Gastroesophageal sphincter (tissue), 4 donors: ENCODE measurements around the gene STS. TPM values are rescaled to one million over a fixed set of nuclear protein-coding genes. Genes with fewer than 3 reads are reported as not detected.

Source experiments
- ATAC-seq: fragments of 150-250 bp; one replicate; pipeline ENCODE4 v1.9.1; 2016; ENCODE audit warnings: mild to moderate bottlenecking, moderate library complexity
- H3K27ac ChIP-seq, 4 donors: fragments of 200-600 bp; sonication (generic) in 3 of 4; 1 replicate in 3 of 4; 2 replicates in 1 of 4; pipeline ENCODE4 v1.5.1; 2016 to 2019
- H3K27me3 ChIP-seq: fragments of 200-600 bp; sonication (generic); one replicate; pipeline ENCODE4 v1.5.1; 2019
- H3K36me3 ChIP-seq, 2 donors: fragments of 200-600 bp; sonication (generic); one replicate each; pipeline ENCODE4 v1.5.1; 2019; ENCODE audit warnings: control low read depth in 1 of 2
- H3K4me1 ChIP-seq, 3 donors: fragments of 200-600 bp; sonication (generic); 1 replicate in 2 of 3; 2 replicates in 1 of 3; pipeline ENCODE4 v1.5.1; 2016 to 2019; ENCODE audit warnings: control low read depth in 2 of 3
- H3K4me3 ChIP-seq, 2 donors: fragments of 200-600 bp; sonication (generic); one replicate each; pipeline ENCODE4 v1.5.1; 2019; ENCODE audit warnings: mild to moderate bottlenecking in 1 of 2, moderate library complexity in 1 of 2
- H3K9me3 ChIP-seq, 3 donors: fragments of 200-600 bp; sonication (generic); one replicate each; pipeline ENCODE4 v1.5.1; 2017 to 2019; ENCODE audit warnings: control low read depth in 2 of 3
- EP300 ChIP-seq: sonication (generic); formaldehyde crosslinking; IDR thresholded peaks from one replicate; pipeline ENCODE4 v1.6.1; 2017; ENCODE audit warnings: antibody characterized with exemption, mild to moderate bottlenecking
- POLR2A ChIP-seq, 2 donors: fragments of 450-650 bp; IDR thresholded peaks; one replicate each; pipeline ENCODE4 v1.6.1; 2017; ENCODE audit warnings: antibody characterized with exemption in 2 of 2, mild to moderate bottlenecking in 2 of 2, moderate library complexity in 1 of 2
- POLR2AphosphoS5 ChIP-seq: sonication (generic); formaldehyde crosslinking; IDR thresholded peaks from one replicate; pipeline ENCODE4 v1.6.1; 2017; ENCODE audit warnings: antibody characterized with exemption
- WGBS, 2 donors: methylation state at CpG; one replicate each; pipeline ENCODE4 v1.1.5; 2018; ENCODE audit warnings: low coverage in 1 of 2; 5-methylcytosine and 5-hydroxymethylcytosine counted together
- total RNA-seq, 4 donors: library from RNA; depleted of rRNA; stranded (reverse); fragments of >200 nt; gene quantifications; one replicate each; pipeline ENCODE4 v1.1.0, GENCODE V29; 2016
- TF ChIP-seq, protein P1 (sequence below), 4 experiments: fragments of 200-600 bp in 2 of 4; fragments of 450-650 bp in 2 of 4; sonication (generic) in 1 of 4; IDR thresholded peaks; one replicate each; pipeline ENCODE4 v1.5.1; 2017 to 2019; ENCODE audit warnings: antibody characterized with exemption in 4 of 4, mild to moderate bottlenecking in 2 of 4, moderate library complexity in 2 of 4

Gene STS
- total RNA-seq, 4 donors from 2014 or later, result 4.0 to 9.3 (median 5.7) TPM

DNA sequence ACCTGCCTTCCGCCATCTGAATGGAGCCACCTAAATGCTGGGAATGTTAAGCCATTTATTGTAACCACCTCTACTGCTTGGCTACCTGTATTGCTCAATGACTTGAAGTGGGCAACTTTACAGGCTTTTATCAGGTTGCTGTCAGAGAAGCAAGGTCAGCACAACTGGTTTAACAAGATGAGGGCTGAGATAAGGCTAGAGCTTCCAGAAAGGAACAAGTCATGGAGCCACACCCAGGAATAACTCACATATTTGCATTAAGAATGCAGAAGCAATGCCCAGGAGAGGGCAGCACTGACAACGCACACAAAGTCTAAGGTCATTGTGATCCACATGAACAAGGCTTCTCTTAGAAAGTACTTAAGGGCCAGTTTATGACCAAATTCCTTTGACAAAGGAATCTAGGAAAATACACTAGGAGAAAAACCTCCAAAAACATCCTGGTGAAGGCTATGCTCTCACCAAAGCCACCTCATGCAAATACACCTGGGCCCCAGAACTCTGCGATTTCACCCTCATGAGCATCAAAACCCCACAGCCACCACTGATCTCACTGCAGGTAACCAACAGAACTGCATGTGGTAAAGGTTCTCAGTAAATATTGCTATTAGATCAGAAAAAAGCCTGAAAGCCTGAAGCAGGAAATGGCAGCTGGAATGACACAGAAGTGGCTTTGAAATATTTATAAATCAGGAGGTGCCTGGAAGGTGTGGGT is 15.0 kb upstream of the STS start:
- H3K27me3 ChIP-seq, result no peaks in the 10 kb centered on the region
- TF ChIP-seq, protein P1, sequence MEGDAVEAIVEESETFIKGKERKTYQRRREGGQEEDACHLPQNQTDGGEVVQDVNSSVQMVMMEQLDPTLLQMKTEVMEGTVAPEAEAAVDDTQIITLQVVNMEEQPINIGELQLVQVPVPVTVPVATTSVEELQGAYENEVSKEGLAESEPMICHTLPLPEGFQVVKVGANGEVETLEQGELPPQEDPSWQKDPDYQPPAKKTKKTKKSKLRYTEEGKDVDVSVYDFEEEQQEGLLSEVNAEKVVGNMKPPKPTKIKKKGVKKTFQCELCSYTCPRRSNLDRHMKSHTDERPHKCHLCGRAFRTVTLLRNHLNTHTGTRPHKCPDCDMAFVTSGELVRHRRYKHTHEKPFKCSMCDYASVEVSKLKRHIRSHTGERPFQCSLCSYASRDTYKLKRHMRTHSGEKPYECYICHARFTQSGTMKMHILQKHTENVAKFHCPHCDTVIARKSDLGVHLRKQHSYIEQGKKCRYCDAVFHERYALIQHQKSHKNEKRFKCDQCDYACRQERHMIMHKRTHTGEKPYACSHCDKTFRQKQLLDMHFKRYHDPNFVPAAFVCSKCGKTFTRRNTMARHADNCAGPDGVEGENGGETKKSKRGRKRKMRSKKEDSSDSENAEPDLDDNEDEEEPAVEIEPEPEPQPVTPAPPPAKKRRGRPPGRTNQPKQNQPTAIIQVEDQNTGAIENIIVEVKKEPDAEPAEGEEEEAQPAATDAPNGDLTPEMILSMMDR (IDR thresholded peaks at IDR 0.05), result no peak
- TF ChIP-seq POLR2AphosphoS5, result no peak
- TF ChIP-seq EP300, result no peak
- no peak for TF ChIP-seq POLR2A (IDR thresholded peaks at IDR 0.05)
- no peaks in the 10 kb centered on the region for H3K4me1 ChIP-seq
- peak overlapping the region in 3 of 4 donors; percentile 14 to 32 (median 19) for H3K27ac ChIP-seq
- ATAC-seq, result no peak
- 67 to 95% methylated on average over 1 to 3 of the region's 3 CpGs for WGBS, 2 donors
- no peak overlapping the region for H3K4me3 ChIP-seq
- H3K9me3 ChIP-seq, result no peaks in the 10 kb centered on the region
- H3K36me3 ChIP-seq, result no peaks in the 10 kb centered on the region

DNA sequence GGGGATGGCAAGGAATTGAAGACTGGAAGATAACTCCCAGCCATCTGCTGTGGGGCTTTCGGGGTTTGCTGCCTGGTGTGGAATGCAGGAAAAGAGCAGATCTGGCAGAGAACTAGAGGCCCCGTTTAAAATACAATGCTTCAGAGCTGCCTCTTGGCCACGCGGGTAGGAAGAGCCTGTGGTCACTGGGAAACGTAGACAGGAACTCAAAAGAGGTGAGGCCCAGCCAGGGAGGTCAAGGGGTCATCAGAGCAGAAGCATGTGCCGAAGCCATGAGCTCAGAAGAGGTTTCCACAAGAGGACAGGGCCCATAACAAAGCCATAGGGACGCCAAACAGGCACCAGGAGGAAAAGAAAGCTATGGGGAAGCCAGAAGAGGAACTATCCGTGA is 14.5 kb upstream of the STS start:
- Histone ChIP-seq H3K27ac (peak overlapping the region in 3 of 4 donors; percentile 14 to 32 (median 19)), H3K27me3 (no peaks in the 10 kb centered on the region)

DNA sequence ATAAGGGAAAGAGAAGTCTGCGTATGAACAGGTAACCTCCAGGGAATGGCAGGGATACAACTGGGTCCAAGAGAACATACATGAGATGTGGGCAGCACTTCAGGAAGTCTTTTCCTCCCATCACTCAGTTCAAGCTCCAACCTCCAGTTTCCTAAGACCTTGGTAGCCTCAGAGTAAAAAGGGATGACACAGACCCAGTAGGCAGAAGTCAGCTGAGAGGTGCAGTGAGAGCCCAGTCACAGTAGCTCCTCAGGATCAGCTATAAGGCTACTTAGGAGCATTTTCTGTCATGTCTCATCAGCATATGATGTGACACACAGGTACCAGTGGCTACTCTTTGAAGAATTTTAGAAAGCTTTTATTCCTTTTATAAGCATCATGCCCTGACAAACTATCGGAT is 12.5 kb upstream of the STS start:
- TF ChIP-seq POLR2A (IDR thresholded peaks at IDR 0.05), result no peak
- no peak for TF ChIP-seq EP300
- no peak for TF ChIP-seq POLR2AphosphoS5
- TF ChIP-seq, protein P1 (IDR thresholded peaks at IDR 0.05), result no peak

More for the DNA sequence above, 14.5 kb upstream of the STS start:
- H3K36me3 ChIP-seq, result no peaks in the 10 kb centered on the region
- ATAC-seq, result peak; percentile 37
- 26 to 70% methylated on average over 5 to 6 of the region's 8 CpGs for WGBS, 2 donors
- no peak overlapping the region for H3K4me3 ChIP-seq
- TF ChIP-seq POLR2A (IDR thresholded peaks at IDR 0.05) (no peak), EP300 (no peak), POLR2AphosphoS5 (no peak)
- TF ChIP-seq, protein P1 (IDR thresholded peaks at IDR 0.05), result no peak
- no peaks in the 10 kb centered on the region for H3K9me3 ChIP-seq
- no peaks in the 10 kb centered on the region for H3K4me1 ChIP-seq

DNA sequence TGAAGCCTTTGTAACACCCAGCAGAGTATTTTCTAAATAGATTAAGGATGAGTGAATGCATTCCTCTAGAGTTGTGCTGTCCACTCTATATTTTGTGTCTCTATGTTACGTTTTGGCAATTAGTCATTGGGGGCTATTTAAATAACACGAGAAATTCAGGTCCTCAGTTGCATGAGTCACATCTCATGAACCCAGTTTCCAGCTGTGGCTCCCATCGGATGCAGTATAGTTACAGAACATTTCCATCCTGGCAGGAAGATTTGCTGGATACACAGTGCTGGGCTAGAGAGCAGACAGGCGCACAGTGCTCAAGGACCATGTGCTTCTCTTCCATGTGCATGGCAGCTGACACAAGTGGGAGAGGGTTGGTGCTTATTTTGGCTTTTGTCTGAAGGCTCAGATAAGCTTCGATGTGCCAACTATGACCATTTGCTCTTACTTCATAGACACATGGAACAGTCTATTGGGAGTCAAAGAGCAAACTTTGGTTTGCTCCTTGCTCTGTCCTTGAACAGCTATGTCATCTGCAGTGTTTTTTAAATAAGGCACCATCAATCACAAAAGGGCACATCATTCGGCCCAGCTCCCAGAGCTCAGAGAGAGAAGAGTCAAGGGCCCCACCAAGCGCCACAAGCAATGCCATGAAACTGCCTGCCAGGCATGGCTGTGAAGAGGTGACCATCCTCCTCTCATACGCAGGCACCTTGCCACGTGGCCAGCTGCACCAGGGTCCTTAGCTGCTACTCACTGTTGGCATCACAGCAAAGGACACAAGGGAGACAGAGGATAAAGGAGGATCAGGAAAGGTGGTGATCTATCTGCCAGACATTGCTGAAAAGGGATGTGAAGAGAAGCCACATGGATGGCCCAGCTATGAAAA is 8.1 kb upstream of the STS start:
- Histone ChIP-seq H3K9me3 (no peaks in the 10 kb centered on the region), H3K27me3 (no peaks in the 10 kb centered on the region), H3K4me3 (no peak overlapping the region), H3K4me1 (no peaks in the 10 kb centered on the region), H3K36me3 (no peaks in the 10 kb centered on the region), H3K27ac (no peak overlapping the region)
- TF ChIP-seq, protein P1 (IDR thresholded peaks at IDR 0.05), result no peak
- TF ChIP-seq POLR2A (IDR thresholded peaks at IDR 0.05), result no peak
- TF ChIP-seq POLR2AphosphoS5, result no peak
- TF ChIP-seq EP300, result no peak
- 78 to 100% methylated on average over 2 to 6 of the region's 9 CpGs for whole genome bisulfite sequencing, 2 donors
- ATAC-seq, result no peak

More for the DNA sequence above, 12.5 kb upstream of the STS start:
- no peaks in the 10 kb centered on the region for H3K27me3 ChIP-seq
- H3K27ac ChIP-seq, result no peak overlapping the region
- no peak for ATAC-seq
- WGBS, 2 donors, result 100% methylated on average over 2 of the region's 2 CpGs
- no peaks in the 10 kb centered on the region for H3K36me3 ChIP-seq
- H3K4me1 ChIP-seq, result no peaks in the 10 kb centered on the region
- H3K9me3 ChIP-seq, result no peaks in the 10 kb centered on the region
- no peak overlapping the region for H3K4me3 ChIP-seq
